Pancreas (tissue), 10 donors: ENCODE measurements around the gene MARF1. TPM values are rescaled to one million over a fixed set of nuclear protein-coding genes. Genes with fewer than 3 reads are reported as not detected.

Experiments
- ATAC-seq, 4 donors: fragments of 200-7000 bp; cut with Tn5 transposase; one replicate each; pipeline versions ENCODE4 v1.8.0 to v1.9.1; 2020; ENCODE audit warnings: mild to moderate bottlenecking in 4 of 4, moderate library complexity in 4 of 4
- DNase-seq, 6 donors: peaks; one replicate each; pipeline ENCODE4 v3.0.0-alpha.2; 2020
- FAIRE-seq: peaks from 2 replicates; lab custom pipeline; 2012; peaks lifted over from hg19 to GRCh38; lab: Jason Lieb, UNC
- H3K27ac ChIP-seq, 4 donors: fragments of 200-600 bp; sonication (generic); 1 replicate in 3 of 4; 2 replicates in 1 of 4; pipeline versions ENCODE4 v1.5.0 to v1.8.0; 2020
- H3K27me3 ChIP-seq, 4 donors: fragments of 200-600 bp; one replicate each; pipeline ENCODE4 v1.8.0; 2021
- H3K36me3 ChIP-seq, 3 donors: fragments of 200-600 bp; sonication (generic) in 1 of 3; one replicate each; pipeline versions ENCODE4 v1.5.0 to v1.8.0; 2020 to 2021
- H3K4me1 ChIP-seq, 3 donors: fragments of 200-600 bp; one replicate each; pipeline ENCODE4 v1.8.0; 2021
- H3K4me3 ChIP-seq, 4 donors: fragments of 200-600 bp; sonication (generic) in 2 of 4; one replicate each; pipeline versions ENCODE4 v1.5.0 to v1.8.0; 2020 to 2021
- H3K9me3 ChIP-seq, 4 donors: fragments of 200-600 bp; one replicate each; pipeline ENCODE4 v1.8.0; 2021
- CTCF ChIP-seq, 4 donors: fragments of 200-600 bp; sonication (generic) in 3 of 4; IDR thresholded peaks; one replicate each; pipeline versions ENCODE4 v1.5.0 to v1.8.0; 2021; ENCODE audit warnings: antibody characterized with exemption in 4 of 4
- WGBS, 2 donors: extraction: QIAGEN DNeasy Blood & Tissue Kit; methylation state at CpG; one replicate each; pipeline ENCODE4 v1.1.7; 2013; 5-methylcytosine and 5-hydroxymethylcytosine counted together
- intact Hi-C, 3 donors: fragments of 100-400 bp; cut with DNase I; formaldehyde crosslinking; loops; one replicate each; pipeline versions ENCODE4 v1.11.1 to v1.14.2; 2022
- polyA plus RNA-seq, 2 donors: library from polyadenylated mRNA; stranded (reverse); fragments of 200-250 nt; gene quantifications; one replicate each; pipeline ENCODE4 v1.2.3, GENCODE V29; 2013
- total RNA-seq, 6 donors: library from RNA; stranded (reverse); fragmentation: NEBNext Ultra II Directional in 4 of 6; extraction: Animal tissue kit (Norgen Biotek cat#: 25700) in 4 of 6; gene quantifications; one replicate each; pipeline versions ENCODE4 v1.2.1 to v1.2.4, GENCODE V29; 2021 to 2023
- donor health status: healthy with polysubstance abuse.
- donor health status: DM: no; HTN: no; CAD: no; lungs with moderate emphysema.
- donor health status: DM: no; HTN: no; CAD: no.
- donor health status: control.
- donor health status: control.
- donor health status: Bipolar disorder and iron deficiency.
- donor health status: DM: yes; HTN: yes; CAD: no.
- donor health status: DM: no; HTN: no; CAD: no.
- donor health status: DM: no; HTN: no; CAD: no.
- donor health status: DM: yes; HTN: yes; CAD: no.

The MARF1 gene
- total and polyA plus RNA-seq, 8 donors, result 17.3 to 65.3 (median 41.3) TPM

- FAIRE-seq, result no peak
- intact Hi-C loops, result no loop called here
- H3K9me3 ChIP-seq, result no peaks in the 10 kb centered on the region
- no peak for DNase-seq
- no peak for TF ChIP-seq CTCF (IDR thresholded peaks at IDR 0.05)
- 83 to 85% methylated on average over 7 of the region's 7 CpGs for WGBS, 2 donors
- H3K27me3 ChIP-seq, result no peaks in the 10 kb centered on the region
- H3K4me3 ChIP-seq, result no peak overlapping the region
- H3K4me1 ChIP-seq, result no peaks in the 10 kb centered on the region
- ATAC-seq, result no peak
- H3K27ac ChIP-seq, result no peak overlapping the region
- no peaks in the 10 kb centered on the region for H3K36me3 ChIP-seq
Observed at GRCh38 chr16:15564604-15565339, 78.2 kb downstream of the MARF1 start.

GRCh38 chr16:15559176-15559575 lies 83.8 kb downstream of the MARF1 start:
- intact Hi-C loops, result no loop called here
- Histone ChIP-seq H3K27me3 (no peaks in the 10 kb centered on the region), H3K9me3 (no peaks in the 10 kb centered on the region), H3K4me1 (no peaks in the 10 kb centered on the region), H3K36me3 (no peaks in the 10 kb centered on the region), H3K4me3 (no peak overlapping the region), H3K27ac (no peak overlapping the region)
- DNase-seq (no peak), FAIRE-seq (no peak), ATAC-seq (no peak)
- no peak for TF ChIP-seq CTCF (IDR thresholded peaks at IDR 0.05)
- 93% methylated on average over 4 of the region's 4 CpGs for WGBS, 2 donors

- intact Hi-C loops, result no loop called here
- Histone ChIP-seq H3K27me3 (no peaks in the 10 kb centered on the region), H3K9me3 (no peaks in the 10 kb centered on the region), H3K4me3 (no peak overlapping the region), H3K36me3 (no peaks in the 10 kb centered on the region), H3K4me1 (no peaks in the 10 kb centered on the region), H3K27ac (no peak overlapping the region)
- 80 to 88% methylated on average over 6 of the region's 6 CpGs for WGBS, 2 donors
- no peak for ATAC-seq
- no peak for DNase-seq
- FAIRE-seq, result no peak
- TF ChIP-seq CTCF (IDR thresholded peaks at IDR 0.05), result no peak
Observed at GRCh38 chr16:15557258-15557657, 85.7 kb downstream of the MARF1 start.

- ATAC-seq, result no peak
- WGBS, 2 donors, result 95 to 96% methylated on average over 5 of the region's 5 CpGs
- intact Hi-C loops, result no loop called here
Observed at GRCh38 chr16:15556130-15556529, 86.8 kb downstream of the MARF1 start.

More at GRCh38 chr16:15556130-15556529, 86.8 kb downstream of the MARF1 start:
- Histone ChIP-seq H3K36me3 (no peaks in the 10 kb centered on the region), H3K9me3 (no peaks in the 10 kb centered on the region), H3K4me1 (no peaks in the 10 kb centered on the region), H3K27ac (no peak overlapping the region), H3K4me3 (no peak overlapping the region), H3K27me3 (no peaks in the 10 kb centered on the region)
- TF ChIP-seq CTCF (IDR thresholded peaks at IDR 0.05), result no peak
- FAIRE-seq (no peak), DNase-seq (no peak)
